Stimulated activated CD4-positive, alpha-beta T cell treated with anti-CD3 and anti-CD28 coated beads, Interleukin-12 subunit alpha, Interleukin-12 subunit beta, amount 100 ng/mL, for 48 hours (primary cell): ENCODE measurements around the gene BCAM.
"Not testable (repeated sequence)": the region's sequence is repeated elsewhere in the genome, so short reads cannot be mapped to it uniquely, and the experiment has no call there.

Source experiments
- DNase-seq, 3 donors: peaks; one replicate each; pipeline ENCODE4 v3.0.0-alpha.2; 2020; ENCODE audit warnings: low read depth in 2 of 3, low spot score in 1 of 3

BCAM gene

DNA sequence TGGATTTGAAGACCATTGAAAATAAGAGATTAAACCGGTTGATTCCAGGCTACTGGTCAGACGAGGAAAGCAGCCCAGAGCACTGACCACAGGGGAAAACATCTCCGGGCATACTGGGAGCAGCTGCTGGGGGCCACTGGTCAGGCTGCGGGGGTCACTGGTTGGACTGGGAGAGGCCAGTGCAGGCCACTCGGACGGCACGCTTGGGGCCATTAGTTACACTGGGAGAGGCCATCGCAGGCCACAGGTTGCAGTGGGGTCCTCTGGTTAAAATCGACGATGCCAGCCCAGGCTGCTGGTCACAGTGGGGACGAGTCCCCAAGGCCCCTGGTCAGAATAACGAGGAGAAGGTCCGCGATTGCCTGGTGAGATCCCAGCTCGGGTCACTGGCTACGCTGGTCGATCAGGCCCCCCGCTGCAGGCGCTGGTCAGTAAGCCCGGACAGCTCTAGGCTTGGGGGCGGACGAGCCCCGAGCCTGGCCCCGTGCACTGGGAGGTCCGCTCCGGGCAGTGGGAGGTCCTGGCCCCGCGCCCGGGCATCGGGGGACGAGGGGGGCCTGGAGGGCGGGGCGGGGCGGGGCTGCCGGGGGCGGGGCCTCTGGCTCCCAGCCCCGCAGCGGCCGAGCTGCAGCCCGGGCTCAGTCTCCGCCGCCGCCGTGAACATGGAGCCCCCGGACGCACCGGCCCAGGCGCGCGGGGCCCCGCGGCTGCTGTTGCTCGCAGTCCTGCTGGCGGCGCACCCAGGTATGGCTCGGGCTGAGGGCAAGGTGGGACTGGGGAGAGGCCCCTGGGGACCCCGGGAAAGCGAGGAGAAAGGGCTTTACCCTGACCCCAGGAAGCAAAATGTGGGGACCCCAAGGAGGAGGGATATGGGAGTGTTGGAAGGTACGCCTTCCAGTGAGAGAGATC, at the start of gene BCAM:
TSS of gene BCAM (plus strand) at position 641 of the 909 bp plus-strand sequence. CDS start at position 663, 22 bp downstream.
- DNase-seq, result no peak

GRCh38 chr19:44762038-44762437, 46.9 kb upstream of the BCAM start:
- DNase-seq, result no peak

DNA sequence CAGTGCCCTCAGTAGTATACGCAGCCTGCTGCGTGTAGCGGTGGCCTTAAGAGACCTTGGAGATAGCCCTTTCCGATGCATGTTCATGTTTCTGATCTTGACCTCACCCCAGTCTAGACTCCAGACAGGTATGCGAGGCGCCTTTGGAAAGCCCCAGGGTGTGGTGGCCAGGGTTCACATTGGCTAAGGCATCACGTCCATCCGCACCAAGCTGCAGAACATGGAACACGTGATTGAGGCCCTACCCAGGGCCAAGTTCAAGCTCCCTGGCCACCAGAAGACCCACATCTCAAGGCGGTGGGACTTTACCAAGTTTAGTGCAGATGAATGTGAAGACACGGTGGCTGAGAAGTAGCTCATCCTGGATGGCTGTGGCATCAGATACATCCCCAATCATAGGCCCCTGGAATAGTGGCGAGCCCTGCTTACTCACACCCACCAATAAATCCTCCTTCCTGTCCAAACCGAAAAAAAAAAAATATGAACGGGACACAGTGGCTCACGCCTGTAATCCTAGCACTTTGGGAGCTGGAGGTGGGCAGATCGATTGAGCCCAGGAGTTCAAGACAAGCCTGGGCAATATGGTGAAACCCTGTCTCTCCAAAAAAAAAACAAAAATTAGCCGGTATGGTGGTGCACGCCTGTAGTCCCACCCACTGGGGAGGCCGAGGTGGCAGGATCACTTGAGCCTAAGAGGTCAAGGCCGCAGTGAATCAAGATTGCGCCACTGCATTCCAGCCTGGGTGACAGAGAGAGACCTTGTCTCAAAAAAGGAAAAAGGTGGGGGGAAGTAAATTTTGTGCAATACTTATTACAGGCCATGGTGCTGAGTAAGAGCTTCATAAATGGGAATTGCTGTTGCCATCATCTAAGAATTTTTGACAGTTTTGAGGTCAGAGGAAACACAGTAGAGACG, 43.6 kb upstream of the BCAM start:
- no peak for DNase-seq

DNA sequence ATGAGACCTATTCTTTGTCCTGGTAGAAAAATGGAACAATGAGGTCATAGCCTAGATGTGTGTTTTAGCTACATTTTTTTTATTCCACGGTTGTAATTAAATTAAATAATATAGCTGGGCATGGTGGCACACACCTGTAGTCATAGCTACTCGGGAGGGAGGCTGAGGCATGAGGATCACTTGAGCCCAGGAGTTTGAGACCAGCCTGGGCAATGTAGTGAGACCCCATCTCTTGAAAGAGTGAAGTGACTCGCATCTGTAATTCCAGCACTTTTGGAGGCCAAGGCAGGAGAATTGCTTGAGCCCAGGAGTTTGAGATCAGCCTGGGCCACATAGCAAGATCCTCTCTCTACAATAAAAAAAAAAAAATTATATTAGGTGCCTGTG, 43.0 kb upstream of the BCAM start:
- no peak for DNase-seq

DNA sequence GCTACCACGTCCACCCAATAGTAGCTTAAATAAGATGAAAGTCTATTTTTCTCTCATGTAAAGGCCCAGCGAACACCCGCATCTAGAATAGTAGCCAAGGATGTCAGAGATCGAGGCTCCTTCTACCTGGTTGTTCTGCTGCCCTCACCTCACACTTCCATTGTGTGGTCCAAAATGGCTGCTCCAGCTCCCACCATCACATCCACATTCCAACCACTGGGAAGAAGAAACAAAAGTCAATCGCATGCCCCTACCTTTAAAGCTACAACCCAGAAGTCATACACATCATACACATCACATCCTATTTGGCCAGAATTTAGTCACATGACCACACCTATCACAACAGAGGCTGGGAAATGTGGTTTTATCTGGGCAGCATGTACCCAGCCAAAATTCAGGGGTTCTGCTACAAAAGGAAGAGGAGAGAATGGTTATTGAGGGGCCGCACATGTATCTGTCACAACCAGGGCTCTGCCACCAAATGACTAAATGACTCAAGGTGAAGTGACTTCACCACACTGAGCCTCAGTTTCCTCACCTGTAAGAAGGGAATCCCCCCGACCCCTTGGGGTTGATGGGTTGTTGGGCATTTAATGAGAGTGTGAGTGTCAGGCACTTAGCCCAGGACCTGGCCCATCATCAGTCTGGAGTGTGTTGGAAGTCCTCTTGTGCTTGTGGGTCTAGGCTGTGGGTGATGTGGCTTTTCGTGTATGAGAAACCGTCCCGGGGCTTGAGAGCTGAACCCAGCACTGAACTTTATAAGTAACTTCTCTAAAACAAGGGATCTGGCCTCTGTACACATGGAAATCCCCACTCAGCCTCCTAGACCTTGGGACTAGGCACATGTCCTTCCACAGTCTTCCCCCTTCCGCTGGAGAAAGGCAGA, 41.4 kb upstream of the BCAM start:
- DNase-seq, result no peak

DNA sequence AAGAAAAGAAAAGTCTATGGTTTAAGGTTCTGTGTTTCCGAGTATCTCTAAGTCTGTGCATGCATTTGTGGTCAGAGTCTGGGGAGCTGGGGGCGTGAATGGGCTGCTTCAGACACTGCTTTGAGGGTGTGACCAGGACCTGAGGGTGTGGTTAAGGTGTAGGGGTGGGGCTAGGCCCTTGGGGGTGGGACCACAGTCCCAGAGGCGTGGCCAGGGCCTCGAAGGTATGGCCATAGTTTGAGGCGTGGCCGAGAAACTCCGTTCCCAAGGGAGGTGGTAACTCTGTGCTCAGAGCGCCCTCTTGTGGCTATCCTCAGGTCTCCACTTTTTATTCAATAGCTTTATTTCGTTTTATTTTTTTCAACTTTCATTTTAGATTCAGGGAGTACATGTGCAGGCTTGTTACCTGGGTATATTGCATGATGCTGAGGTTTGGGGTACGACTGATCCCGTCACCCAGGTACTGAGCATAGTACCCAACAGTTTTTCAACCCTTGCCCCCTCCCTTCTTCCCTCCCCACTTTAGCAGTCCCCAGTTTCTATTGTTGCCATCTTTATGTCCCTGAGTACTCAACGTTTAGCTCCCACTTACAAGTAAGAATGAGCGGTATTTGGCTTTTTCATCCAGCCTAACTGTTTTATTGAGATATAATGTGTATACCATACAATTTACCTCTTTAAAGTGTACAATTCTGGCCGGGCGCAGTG, 38.2 kb upstream of the BCAM start:
- peak; percentile 94 to 100 (median 99) for DNase-seq

DNA sequence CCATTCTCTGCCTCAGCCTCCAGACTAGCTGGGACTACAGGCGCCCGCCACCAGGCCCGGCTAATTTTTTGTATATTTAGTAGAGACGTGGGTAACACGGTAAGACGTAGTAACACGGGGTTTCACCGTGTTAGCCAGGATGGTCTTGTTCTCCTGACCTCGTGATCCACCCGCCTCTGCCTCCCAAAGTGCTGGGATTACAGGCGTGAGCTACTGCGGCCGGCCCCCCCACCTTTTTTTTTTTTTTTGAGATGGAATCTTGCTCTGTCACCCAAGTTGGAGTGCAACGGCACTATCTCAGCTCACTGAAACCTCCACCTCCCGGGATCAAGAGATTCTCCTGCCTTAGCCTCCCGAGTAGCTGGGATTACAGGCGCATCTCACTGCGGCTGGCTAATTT, 36.8 kb upstream of the BCAM start:
- not testable (repeated sequence) for DNase-seq

DNA sequence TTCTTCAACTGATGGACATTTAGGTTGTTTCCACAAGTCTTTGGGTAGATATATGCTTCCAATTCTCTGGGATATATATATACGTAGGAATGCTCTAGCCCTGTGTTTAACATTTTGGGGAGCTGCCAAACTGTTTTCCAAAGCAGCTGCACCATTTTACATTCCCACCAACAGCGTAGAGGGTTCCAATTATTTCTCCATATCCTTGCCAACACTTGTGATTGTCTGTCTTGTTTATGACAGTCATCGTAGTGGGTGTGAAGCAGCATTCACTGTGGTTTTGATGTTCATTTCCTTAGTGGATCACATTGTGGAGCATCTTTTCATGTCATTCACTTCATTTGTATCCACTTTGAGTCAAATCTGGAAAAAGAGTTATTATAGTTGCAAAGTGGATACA, 35.9 kb upstream of the BCAM start:
- DNase-seq, result no peak

- no peak for DNase-seq
Measured at GRCh38 chr19:44775676-44776240, 33.1 kb upstream of the BCAM start.

DNA sequence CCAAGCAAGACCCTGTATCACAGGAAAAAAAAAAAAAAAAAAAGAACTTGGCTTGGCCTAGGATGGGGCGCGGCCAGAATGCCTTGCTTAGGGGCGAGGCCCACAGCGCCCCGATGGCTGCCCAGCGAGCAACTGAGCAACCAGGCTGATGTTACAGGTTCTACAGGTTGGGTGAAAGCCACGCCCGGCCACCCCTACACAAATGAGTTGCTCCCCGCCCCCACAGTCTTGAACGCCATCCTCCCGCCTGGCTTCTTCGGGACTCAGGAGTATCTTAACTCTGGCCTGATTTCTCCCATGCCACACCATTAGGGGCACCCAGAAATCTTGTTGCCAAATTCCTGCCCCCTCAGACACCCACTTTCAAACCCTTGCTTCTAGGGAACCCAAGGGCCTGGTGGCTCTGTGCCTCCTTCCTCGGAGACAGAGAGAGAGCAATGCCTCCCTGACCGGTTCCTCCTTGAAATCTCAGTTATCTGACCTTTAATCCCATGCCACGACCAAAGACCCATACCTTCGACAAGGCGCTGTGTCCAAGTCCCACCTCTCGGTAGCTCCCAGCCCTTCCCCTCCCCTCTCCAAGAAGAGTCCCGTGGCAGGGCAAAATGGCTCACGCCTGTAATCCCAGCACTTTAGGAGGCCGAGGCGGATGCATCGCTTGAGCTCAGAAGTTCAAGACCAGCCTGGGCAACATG, 32.4 kb upstream of the BCAM start:
- no peak for DNase-seq

- DNase-seq, result no peak
Measured at GRCh38 chr19:44777715-44778347, 31.1 kb upstream of the BCAM start, which contains the start of gene CBLC. Gene CBLC (plus strand): TSS chr19:44777890. CDS start chr19:44777932, 42 bp downstream.

- no peak for DNase-seq
Measured at GRCh38 chr19:44779150-44779549, 29.8 kb upstream of the BCAM start.

- not testable (repeated sequence) for DNase-seq
Measured at GRCh38 chr19:44781694-44782093, 27.2 kb upstream of the BCAM start.

- no peak for DNase-seq
Measured at GRCh38 chr19:44782729-44783128, 26.2 kb upstream of the BCAM start.

- DNase-seq, result no peak
Measured at GRCh38 chr19:44783545-44783944, 25.4 kb upstream of the BCAM start.

DNA sequence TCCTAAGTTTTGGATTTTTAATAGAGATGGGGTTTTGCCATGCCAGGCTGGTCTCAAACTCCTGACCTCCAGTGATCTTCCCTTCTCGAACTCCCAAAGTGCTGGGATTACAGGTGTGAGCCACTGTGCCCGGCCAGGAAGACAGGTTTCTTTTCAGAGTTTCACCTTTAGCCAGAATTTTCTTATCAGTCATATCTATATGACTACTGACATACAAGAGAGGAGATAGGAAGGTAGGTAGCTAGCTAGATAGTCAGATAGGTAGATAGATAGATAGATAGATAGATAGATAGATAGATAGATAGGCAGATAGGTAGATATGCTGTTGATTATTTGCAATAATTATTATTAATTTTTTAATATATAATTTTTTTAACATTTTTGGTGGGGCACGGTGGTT, 23.6 kb upstream of the BCAM start:
- no peak for DNase-seq

DNA sequence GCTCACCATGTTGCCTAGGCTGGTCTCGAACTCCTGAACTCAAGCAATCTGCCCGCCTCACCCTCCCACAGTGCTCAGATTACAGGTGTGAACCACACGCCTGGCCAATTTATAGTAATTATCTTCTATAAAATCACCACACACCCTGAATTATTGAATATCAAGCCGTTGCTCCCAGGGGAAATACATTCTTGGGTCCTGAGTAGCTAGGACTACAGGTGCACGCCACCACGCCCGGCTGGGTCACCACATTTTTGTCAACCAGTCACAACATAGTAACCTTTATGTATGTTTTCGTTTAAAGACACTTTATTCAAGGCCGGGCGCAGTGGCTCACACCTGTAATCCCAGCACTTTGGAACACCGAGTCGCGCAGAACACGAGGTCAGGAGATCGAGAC, 22.9 kb upstream of the BCAM start:
- no peak for DNase-seq

GRCh38 chr19:44788971-44789370, 19.9 kb upstream of the BCAM start:
- DNase-seq, result no peak

DNA sequence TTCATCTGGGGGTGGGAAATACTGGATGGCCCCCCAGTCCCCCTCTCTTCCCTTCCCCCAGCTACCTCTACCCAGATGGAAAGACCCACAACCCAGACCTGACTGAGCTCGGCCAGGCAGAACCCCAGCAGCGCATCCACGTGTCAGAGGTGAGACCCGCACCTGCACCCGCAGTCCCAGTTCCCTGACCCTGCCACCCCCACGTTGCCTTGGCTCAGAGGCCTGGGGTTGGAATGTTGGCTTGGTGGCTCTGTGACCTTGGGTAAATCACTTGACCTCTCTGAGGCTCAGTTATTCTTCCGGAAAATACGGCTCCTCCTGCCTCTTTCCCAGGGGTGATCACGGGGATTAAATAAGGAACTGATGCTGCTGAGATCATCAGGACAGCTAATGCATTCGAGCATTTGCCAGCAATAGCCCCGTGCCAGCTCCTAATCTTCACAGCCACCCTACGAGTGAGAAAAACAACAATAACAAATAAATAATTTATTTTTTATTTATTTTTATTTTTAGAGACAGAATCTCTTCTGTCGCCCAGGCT, 18.9 kb upstream of the BCAM start:
- DNase-seq, result no peak
